Upper lobe of left lung (tissue), 4 donors: ENCODE results near the gene DLGAP5.

Experiments
- CTCF ChIP-seq, 6 experiments: fragments of 450-650 bp in 4 of 6; fragments of 200-600 bp in 2 of 6; sonication (generic) in 2 of 6; IDR thresholded peaks; one replicate each; pipeline ENCODE4 v1.5.1; 2016 to 2019; ENCODE audit warnings: antibody characterized with exemption in 6 of 6
- EP300 ChIP-seq, 4 donors: sonication (generic); formaldehyde crosslinking; IDR thresholded peaks; one replicate each; pipeline ENCODE4 v1.5.1; 2017; ENCODE audit warnings: antibody characterized with exemption in 4 of 4, control low read depth in 2 of 4
- POLR2A ChIP-seq, 4 donors: fragments of 450-650 bp; IDR thresholded peaks; one replicate each; pipeline ENCODE4 v1.5.1; 2016 to 2017; ENCODE audit warnings: antibody characterized with exemption in 4 of 4, mild to moderate bottlenecking in 2 of 4
- POLR2AphosphoS5 ChIP-seq, 2 donors: sonication (generic); formaldehyde crosslinking; IDR thresholded peaks; one replicate each; pipeline ENCODE4 v1.5.1; 2017; ENCODE audit warnings: antibody characterized with exemption in 2 of 2

GRCh38 chr14:55221968-55222367, 30.6 kb upstream of the DLGAP5 start:
- no peak for TF ChIP-seq POLR2AphosphoS5 (IDR thresholded peaks at IDR 0.05)
- TF ChIP-seq CTCF (IDR thresholded peaks at IDR 0.05), result no peak
- TF ChIP-seq EP300 (IDR thresholded peaks at IDR 0.05), result no peak
- no peak for TF ChIP-seq POLR2A (IDR thresholded peaks at IDR 0.05)
